ENCODE measurements around the gene ELK3.

ELK3 gene

DNA sequence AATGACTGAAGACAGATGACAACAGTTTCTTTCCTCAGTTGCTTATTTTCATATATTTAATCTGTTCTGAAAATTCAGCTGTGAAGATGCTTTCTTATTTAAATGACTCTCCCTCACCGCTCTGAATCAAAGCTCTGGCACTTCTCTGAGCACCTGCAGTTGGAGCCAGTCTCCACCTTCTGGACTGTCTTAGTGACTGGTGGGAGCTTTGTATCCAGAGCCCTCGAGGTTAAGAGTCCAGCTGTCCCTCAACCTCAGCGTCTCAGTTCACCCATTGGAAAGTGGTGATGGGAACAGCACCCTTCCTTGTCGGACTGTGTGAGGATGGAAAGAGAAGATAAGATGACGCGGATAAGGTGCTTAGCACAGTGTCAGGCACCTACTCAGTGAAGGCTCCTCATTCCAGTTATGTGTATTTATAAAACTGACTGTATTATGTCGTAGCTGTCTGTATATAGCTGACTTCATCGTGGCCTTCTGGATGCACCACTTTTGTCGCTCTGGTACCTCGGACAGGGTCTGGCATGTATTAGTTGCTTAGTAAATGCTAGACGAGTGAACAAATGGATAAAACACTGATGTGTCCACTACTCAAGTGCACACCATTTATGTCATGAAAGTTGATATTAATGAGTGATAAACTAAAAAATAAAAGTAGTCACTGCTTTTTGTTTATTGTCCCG lies 34.5 kb downstream of the ELK3 start:
- in situ Hi-C loops (cut with MboI; ENCODE audit: low sequenced_read_pairs), result no loop called here

DNA sequence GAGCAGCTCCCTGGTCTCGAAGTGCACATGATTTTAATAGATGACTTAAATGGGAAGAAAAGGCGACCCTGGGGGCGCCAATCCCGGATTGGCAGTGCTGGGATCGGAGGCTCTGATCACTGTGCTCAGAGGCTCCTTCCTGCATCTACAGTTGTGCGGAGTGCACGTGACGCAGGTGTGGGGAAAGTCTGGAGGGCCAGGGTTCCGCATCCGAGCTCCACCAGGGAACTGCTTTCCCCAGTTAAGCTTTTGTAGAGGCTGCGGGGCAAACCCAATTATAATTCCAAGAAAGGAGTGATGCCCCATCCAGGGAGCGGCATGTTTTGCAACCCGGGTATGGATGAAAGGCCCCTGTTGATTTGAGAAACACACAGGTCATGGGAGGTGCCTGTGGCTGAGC lies 36.5 kb downstream of the ELK3 start:
- in situ Hi-C loops (cut with MboI; ENCODE audit: low sequenced_read_pairs), result no loop called here

DNA sequence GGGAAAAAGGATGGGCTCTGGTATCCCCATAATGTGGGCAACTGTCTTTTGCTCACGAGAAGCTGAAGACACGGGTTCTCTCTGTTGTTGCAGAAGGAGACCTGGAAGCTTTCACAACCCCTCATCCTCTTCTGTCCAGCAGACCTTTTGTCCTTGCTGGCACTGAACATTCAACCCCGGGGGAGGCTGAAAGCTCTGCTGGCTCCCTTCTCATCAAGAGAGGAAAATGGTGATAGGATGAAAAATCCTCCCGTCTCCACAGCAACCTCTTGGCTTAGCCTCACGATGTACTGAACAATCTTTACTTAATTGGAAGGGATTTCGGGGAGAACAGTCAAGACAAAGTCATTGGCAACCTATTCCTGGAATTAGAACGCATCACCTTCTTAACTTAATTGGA lies 39.0 kb downstream of the ELK3 start:
- in situ Hi-C loops (cut with MboI; ENCODE audit: low sequenced_read_pairs), result no loop called here

DNA sequence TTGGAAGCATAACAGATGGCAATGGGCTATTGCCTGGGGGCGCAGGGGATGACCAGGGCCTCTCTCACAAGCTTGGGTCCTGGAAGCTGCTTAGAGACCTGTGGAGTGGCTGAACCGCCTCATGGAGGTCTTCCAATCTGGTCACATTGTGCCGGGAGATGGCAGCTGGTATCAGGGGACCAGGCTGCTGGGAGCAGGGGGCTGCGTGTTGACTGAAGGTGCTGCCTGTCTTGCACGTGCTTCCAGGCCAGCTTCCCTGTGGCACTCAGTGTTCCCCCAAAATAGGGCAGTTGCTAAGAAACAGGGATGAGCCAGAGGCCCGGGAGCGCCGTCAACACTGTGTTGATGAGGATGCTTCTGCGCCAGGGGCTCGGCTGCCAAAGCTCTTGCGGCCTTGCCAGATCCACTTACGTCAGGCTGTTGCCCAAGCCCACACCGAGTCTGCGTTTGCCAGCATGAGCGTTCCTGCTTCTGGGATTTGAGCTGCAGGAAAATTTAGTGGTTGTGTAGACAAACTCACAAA lies 39.8 kb downstream of the ELK3 start:
- in situ Hi-C loops (cut with MboI; ENCODE audit: low sequenced_read_pairs), result no loop called here

DNA sequence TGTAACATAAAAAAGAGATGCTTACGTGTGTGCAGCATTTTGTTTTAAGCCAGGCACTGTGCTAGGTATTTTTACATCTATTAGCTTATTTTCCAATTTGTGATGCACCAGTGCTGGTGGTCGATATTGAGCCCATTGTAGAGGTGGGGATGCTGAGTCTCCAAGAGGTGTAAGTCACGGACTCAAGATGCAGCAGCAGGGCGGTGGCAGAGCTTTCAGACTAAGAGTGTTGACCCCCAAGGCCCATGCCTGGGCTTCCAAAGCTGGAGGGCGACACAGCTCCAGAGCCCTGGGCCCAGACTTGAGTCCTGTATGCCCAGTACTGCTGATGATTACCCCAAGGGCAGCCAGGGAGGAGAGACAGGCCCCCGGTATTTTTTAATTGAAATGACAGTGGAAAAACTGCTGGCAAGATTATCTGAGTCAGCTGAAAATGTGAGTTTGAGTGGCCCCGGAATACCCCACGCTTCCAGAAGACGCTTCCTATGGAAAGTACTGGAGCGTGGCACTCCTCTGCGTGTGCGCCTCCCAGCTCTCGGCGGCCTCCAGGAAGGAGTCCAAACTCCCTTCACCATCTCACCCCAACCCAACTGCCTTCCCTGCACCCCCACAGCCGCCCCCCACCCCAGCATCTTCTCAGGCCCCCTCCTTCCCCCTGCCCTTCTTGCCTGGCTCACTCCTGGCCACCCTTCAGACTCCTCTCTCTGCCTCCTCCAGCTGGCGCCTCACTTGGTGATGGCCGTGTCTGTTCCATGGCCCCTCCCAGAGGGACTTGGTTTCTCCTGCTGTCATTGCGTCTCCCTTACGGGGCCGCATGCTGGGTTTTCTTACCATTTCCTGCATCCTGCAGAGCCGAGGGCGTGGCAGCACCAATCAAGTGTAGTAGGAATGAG lies 40.7 kb downstream of the ELK3 start:
- in situ Hi-C loops (cut with MboI; ENCODE audit: low sequenced_read_pairs), result no loop called here

DNA sequence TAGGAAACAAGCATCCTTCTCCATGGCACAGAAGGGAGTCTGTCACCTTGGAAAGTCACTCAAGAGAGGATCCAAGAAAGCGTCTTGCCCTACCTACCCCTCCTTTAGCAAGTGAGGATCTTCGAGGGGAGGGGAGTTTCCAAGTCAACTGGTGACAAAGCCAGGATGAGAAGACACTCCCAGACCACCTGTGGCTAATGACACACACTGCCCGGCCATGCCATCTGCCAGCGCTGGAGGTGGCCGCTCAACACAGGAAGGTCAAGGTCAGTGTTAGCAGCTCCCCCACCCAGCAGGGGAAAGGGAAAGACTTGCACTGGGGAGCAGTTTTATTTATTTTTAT lies 41.3 kb downstream of the ELK3 start:
- in situ Hi-C loops (cut with MboI; ENCODE audit: low sequenced_read_pairs), result no loop called here

DNA sequence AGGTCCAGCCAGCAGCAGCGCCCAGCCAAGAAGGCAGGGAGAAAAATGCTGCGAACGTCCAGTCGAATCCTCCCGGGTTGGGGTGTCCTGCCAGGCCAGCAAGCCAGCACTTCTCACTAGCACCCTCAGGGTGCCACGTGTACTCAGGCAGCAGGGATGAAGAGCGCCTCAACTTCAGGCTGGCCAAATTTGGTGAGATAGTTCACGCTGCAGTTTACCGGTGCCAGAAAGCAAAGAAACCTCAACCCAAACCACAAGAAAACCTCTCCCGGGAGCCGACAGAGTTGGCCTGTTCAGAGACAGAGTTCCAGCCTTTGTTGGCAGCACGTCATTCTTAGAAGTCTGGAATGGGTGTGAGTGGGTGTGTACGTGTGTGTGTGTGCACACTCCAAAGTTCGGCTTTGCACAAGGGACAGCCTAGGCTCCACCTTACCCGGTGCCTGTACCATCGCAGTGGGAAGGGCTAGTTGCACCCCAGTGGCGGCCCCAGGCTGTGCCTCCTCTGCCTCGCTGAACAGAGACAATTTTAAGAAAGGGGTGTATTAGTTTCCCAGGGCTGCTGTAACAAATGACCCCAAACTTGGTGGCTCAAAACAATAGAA lies 42.1 kb downstream of the ELK3 start:
- in situ Hi-C loops (cut with MboI; ENCODE audit: low sequenced_read_pairs), result no loop called here

DNA sequence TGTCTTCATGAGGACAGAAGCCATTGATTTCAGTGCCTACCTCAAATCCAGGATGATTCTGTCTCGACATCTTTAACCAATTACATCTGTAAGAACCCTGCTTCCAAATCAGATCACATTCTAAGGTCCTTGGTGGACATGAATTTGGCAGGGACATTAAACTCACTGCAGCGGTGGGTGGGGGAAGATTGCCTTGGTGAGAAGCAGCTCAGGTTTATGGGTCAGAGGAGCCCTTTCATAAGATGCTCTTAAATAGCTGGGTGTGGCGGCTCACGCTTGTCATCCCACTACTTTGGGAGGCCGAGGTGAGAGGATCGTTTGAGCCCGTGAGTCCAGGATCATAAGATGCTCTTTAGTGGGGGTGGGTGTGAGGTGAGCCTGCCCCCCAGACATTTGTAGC lies 42.9 kb downstream of the ELK3 start:
- in situ Hi-C loops (cut with MboI; ENCODE audit: low sequenced_read_pairs), result no loop called here

DNA sequence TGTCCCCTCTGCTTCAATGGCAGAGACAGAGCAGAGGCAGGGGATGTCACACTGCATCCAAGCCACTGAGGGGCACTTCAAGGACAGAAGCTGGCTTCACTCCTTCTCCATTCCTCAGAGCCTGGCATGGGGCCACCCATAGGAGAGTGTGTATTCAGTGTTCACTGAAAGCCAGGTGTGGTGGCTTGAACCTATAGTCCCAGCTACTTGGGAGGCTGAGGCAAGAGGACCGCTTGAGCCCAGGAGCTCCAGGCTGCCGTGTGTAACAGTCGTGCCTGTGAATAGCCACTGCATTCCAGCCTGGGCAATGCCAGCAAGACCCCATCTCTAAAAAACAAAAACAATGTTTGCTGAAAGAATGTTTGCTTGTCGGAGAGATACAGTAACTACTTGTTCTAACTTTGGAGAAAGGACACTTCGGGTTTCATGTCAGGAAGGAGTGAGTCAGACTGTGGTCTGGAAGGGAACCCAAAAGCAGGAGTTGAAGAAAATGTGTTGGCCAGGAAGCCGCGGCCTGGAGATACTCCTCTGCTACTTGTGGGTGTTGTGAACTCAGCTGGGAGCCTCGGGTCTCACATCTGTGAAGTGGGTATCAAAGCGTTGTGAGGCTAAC lies 43.4 kb downstream of the ELK3 start:
- in situ Hi-C loops (cut with MboI; ENCODE audit: low sequenced_read_pairs), result no loop called here

DNA sequence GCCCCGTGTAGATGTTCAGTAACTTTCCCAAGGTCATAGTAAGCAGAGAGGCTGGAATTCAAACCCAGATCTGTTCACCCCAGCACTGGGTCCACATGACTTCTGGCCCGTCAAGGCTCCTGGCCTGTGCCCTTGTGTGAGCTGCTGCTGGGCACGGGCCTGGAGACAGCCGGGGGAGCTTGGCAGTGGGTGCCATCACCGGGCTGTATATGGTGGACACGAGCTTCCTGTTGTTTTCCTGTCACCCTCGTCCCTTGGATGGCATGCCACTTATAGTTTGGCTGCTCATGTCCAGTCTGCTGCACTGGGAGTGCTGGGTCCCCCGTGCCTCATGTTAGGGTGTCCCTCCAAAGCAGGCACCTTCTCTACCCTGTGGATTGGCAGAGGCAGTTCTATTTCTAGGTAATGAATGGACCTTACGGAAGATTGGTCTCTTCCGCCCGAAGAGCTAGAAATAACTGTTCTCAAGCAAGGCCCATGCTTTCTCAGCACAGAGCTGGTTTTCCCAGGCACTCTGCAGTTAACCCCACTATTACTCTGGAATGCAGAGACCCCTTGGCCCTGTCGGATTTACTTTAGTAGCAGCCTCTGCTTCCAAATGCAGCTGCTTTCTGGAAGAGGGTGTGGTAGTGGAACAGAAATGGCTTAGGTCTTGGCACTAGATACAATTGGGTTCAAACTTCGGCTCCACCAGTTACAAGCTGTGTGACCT lies 44.3 kb downstream of the ELK3 start:
- in situ Hi-C loops (cut with MboI; ENCODE audit: low sequenced_read_pairs), result no loop called here

DNA sequence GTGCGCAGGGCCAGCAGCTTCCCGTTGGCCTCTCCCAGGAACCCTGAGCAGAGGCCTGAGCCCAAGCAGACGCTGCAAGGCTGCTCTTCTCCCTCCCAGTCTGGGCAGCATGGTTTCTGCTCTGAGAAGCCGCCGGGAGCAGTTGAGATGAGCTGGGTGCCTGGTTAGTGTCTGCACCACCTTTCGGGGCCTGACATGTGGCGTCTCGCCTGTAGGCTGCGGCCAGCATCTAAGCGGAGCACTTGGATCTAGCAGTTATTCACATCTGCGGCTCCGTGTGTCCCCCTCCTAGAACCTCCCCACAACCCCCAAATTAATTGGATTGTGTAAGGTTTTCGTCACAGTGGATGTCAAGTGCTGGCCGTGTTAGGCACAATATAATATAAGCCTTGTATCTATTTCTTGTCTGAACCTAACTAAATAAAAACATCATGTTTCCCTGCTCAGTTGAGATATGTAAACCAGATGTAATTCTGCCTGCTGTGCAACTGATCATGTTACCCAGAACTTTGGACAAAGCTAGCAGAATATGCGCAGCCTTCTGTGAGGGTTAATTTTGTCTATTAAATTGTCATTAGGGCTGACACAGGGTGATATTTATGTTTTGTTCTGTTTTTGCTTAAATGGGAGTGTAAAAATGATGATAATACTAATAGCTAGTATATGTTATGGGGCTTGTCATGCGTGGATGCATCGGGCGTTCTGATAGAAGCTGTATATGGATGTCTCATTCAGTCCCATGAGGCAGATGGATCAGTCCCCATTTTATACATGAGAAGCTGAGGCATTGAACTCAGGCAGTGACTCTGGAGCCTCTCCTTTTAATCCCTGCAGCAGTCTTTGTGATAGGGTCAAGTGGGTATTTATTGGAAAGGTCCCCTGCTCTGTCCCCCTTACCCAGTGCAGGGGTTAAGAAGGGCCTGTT lies 45.8 kb downstream of the ELK3 start:
- in situ Hi-C loops (cut with MboI; ENCODE audit: low sequenced_read_pairs), result no loop called here

DNA sequence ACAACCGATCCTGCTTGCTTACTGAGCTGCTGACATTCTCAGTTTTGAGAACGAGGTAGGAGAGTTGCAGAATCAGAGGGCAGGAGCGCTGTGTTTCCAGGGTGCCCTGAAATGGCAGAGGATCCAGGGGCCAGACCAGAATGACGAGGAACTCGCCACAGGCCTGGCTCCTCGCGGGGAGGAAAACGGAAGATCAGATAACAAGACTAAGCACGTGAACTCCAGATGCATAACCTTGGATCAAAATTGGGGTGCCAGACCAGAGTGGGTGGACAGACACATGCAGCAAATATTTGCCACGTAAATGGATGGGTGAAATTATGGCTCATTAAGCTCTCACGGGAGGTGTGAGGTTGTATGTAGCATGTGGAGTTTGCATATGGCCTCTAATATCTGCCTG lies 46.5 kb downstream of the ELK3 start:
- in situ Hi-C loops (cut with MboI; ENCODE audit: low sequenced_read_pairs), result no loop called here

DNA sequence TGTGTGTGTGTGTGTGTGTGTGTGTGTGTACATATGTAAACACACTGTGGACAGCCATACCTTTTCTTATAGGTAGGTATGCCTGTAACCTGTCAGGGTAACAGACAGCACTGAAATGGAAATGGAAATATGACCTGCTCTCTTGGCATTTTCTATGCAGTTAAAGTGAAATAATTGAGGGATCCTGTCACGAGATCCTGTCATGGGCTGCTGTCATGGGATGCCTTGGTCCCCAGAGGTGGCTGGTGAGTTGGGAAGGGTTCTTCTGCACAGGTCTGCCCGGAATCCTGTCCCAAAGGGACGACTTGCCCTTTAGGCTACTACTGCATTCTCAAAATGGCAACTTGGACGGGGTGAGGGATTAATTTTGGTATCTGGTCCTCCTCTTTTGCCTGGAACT lies 47.3 kb downstream of the ELK3 start:
- in situ Hi-C loops (cut with MboI; ENCODE audit: low sequenced_read_pairs), result no loop called here

DNA sequence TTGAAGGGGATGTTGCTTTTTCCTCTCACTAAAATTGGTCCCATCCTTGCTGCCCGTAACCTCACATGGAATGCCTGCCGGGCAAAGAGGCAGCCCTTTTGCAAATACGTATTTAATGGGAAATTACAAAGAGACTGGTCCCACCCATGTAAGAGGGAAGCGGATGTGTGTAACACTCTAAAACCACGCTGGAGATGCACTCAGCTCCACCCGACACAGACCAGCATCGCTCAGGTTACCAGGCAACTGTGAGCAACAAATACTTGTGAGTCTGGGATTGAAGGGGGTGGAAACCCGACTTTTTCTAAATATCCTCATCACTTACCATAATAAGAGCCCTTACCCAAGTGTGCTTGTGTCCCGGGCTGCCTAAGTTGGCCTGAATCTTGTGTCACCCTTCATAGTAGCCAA lies 47.7 kb downstream of the ELK3 start:
- in situ Hi-C loops (cut with MboI; ENCODE audit: low sequenced_read_pairs), result no loop called here

DNA sequence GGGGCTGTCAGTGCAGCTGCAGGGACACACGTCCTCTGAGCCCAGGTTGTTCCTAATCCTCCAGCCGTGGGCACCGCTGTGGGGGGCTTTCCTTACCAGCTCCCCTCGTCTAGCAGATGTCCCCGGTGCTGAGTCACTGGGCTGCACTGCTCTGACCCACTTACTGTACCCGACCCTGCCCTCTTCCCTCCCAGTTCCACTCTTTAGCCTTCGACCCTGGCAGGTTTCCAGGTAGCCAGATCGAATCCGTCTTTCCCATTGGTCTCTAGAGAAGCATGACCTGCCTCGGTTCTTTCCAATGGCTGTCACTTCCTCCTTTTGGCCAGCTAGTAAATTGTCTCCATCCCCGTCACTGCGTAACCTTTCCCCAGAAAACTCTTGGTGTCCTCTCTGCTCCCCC lies 48.4 kb downstream of the ELK3 start:
- in situ Hi-C loops (cut with MboI; ENCODE audit: low sequenced_read_pairs), result no loop called here

DNA sequence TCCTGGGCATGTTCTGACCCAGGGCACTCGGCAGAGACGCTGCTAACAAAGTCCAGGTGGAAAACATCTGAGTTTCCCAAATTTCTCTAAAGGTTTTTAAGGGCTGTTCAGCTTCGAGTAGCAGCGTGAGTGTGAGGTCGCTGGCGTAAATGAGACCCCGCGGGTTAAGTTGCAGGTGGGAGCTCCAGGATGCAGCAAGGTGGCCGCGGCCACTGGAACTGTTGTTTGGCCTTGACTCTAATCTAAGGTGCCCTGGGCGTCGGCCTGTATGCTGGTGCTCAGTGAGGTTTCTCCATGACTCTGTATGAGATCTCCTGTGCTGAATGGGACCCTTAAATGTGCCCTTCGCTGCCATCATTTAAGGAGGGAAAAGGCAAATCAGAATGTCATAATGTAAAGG lies 50.7 kb downstream of the ELK3 start:
- in situ Hi-C loops (cut with MboI; ENCODE audit: low sequenced_read_pairs), result no loop called here

DNA sequence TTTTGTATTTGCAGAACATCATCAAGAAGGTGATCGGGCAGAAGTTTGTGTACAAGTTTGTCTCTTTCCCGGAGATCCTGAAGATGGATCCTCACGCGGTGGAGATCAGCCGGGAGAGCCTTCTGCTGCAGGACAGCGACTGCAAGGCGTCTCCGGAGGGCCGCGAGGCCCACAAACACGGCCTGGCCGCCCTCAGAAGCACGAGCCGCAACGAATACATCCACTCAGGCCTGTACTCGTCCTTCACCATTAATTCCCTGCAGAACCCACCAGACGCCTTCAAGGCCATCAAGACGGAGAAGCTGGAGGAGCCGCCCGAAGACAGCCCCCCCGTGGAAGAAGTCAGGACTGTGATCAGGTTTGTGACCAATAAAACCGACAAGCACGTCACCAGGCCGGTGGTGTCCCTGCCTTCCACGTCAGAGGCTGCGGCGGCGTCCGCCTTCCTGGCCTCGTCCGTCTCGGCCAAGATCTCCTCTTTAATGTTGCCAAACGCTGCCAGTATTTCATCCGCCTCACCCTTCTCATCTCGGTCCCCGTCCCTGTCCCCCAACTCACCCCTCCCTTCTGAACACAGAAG lies 52.8 kb downstream of the ELK3 start:
- in situ Hi-C loops (cut with MboI; ENCODE audit: low sequenced_read_pairs), result no loop called here

DNA sequence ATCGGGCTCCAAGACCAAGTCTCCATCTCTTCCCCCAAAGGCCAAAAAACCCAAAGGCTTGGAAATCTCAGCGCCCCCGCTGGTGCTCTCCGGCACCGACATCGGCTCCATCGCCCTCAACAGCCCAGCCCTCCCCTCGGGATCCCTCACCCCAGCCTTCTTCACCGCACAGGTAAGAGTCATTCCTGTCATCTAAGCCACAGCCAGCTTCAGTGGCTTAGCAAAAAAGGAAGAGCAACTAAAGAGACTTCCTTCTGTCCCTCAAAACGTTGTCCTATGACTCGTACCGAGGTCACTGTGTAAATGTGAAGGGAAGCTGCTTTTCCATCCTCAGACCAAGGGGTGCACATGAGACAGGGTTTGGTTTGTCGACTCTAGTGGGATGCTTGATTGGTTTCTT lies 53.4 kb downstream of the ELK3 start:
- in situ Hi-C loops (cut with MboI; ENCODE audit: low sequenced_read_pairs), result no loop called here

DNA sequence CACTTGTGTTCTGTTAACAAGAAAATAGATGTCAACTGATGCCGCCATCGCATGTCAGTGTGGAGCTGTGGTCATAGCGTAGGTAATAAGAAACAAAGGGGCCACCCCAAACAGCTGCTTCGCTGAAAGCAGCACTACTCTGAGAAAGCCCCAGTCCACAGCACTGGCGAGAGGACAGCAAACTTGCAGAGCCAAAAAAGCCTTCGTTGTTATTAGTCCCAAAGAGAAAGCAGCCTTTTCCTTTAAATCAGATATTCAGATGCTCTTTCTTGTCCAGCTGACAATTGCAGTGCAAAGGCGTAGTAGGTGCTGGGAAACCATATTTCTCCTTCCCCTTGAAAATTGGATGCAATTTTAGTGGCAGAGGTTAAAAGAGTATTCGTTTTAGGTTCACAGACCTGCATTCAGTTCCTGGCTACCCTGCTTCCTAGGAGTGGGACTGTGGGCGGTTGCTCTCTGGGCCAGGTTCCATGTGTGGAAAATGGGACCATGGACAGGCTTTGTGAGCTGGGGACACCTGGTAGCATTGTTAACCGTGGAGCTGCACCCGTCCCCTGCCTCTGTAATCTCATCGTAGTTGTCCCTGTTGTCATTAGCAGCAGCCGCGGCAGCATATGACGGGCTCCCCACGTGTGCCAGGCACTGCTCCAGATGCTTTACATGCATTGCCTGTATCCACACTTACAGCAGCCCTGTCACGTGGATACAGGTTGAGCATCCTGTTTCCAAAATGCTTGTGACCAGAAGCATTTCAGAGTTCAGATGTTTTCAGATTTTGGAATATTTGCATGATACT lies 54.2 kb downstream of the ELK3 start:
- in situ Hi-C loops (cut with MboI; ENCODE audit: low sequenced_read_pairs), result no loop called here

Measured in HL-60/S4 treated with retinoic acid at 250 ng/mL for 4 days and 3 days (cell line).